NCI-H774 (cell line): ENCODE results near the gene PYGM.
"Not testable (repeated sequence)": the region's sequence is repeated elsewhere in the genome, so short reads cannot be mapped to it uniquely, and the experiment has no call there.

Experiments
- DNase-seq: peaks from one replicate; lab custom pipeline; 2025; lab: John Stamatoyannopoulos, UW

The PYGM gene

GRCh38 chr11:64716473-64717267 lies 43.1 kb downstream of the PYGM start:
- no peak for DNase-seq

- DNase-seq: no peak
These were observed 43.9 kb downstream of the PYGM start for GRCh38 chr11:64715756-64716472.

DNA sequence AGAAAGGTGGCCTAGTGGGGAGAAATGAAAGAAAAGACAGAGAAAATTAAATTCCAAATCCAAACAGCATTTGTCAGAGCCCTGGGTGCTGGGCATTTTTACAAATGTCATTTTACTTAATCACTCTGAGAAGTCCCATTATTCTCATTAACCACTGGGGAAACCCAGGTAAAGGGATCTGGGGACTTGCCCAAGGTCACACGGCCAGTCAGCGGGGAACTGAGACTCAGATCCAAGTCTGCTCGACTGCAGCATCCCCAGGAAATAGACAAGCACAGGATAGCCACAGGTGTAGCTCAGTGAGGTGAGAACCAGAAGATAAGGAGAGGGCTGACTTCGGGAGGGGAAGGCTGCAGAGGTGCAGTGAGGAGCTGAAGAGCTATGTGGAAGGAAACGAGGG lies 44.7 kb downstream of the PYGM start:
- DNase-seq: no peak

DNA sequence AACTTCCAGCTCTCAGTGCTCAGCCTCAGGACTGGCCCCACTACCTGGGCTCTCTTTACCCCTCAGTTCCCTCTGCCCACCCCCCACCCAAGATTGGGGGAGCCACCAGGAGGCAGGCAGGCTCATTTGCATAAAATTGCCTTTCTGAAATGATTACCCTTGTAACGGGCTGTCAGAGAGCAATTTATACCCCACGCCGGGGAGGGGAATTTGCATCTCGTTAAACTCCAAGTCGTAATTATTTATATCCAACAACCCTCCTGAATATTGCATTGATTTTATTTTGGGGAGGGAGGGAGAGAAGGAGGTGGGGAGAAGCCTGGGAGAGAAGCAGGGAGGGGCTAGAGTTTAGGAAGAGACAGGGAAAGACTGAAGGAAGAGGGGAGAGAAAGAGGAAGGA lies 45.1 kb downstream of the PYGM start:
- DNase-seq: no peak

DNA sequence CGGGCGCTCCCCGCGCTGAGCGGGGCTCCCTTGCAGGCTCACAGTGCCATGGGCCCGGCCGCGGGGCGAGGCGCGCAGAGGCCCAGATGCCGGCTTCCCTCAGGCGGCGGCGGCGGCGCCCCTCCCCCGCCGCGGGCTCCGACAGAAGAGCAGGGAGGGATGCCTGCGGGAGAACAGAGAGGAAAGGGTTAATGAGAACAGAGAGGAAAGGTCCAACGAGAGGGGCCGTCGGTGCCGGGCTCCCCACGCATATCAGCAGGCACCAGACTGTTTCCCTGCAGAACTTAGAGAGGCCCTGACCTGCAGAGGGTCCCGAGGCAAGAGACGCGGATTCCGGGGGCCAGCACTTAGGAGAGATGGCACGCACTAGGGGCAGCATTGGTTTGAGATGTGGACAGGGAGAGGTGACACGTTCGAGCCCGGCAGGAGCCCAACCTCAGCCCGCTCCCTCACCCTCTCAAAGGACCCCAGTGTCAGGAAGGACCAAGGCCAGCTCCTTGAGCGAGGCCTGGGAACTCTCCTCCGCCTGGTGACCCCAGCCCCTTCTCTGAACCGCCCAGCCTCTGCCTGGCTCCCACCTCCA lies 45.9 kb downstream of the PYGM start:
- no peak for DNase-seq

GRCh38 chr11:64713016-64713707 lies 46.6 kb downstream of the PYGM start:
- peak; percentile 48 for DNase-seq

DNA sequence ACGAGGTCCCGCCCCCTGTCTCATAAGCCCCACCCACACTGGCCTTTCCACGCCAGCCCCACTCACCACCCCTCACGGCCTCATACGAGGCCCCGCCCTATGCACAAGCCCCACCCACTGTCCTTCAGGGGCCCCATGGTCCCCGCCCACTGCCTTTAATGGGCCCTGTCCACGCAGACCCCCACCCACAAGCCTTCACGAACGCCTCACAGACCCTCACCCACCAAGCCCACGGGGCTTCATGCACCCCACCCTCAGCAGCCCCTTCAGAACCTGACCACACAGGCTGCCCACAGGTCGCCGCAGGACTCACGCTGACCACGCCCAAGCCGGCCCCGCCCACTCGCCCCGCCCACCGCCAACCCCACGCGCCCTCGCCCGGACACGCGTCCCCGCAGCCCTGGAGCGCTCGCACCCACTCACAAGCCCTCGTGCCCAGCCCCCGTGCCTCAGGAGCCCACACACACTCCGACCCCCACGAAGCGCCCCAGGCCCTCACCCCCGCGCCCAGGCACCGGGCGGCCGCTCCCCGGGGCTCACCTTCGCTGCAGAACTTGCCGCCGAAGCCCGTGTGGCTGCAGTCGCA lies 47.3 kb downstream of the PYGM start:
- DNase-seq: no peak

DNA sequence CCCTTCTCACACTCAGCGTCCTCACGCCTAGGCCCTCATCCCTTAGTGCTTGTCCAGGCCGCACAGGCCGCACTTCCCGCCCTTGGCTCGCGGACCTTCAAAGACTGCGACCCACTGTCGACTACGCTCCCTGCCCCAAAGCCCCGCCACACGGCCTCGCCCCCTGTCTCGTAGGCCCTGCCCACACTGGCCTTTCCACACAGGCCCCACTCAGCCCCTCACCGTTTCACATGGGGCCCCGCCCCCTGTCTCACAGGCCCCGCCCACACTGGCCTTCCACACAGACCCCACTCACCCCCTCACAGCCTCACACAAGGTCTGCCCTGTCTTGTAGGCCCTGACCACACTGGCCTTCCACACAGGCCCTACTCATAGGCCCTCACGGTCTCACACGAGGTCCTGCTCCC lies 47.8 kb downstream of the PYGM start:
- DNase-seq: no peak

- no peak for DNase-seq
These were observed 48.4 kb downstream of the PYGM start for GRCh38 chr11:64711138-64711955.

GRCh38 chr11:64710418-64711137 lies 49.2 kb downstream of the PYGM start:
- no peak for DNase-seq

DNA sequence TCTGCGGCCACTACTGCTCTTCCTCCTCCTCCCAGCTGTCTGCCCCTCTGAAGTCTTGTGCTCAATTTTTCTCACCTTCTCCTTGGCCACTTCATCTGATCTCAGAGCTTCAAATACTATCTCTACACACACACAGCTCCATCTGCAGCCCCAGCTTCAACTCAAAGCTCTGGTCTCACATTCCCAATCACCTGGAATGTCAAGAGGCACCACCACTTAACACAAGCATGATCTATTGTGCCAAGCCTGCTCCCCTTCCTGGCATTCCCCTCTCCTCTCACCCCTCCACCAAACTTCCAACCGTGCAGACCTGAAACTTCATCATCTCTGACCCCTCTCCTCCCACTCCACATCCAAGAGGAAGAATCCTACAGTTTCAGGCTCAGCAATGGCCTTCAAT lies 54.3 kb downstream of the PYGM start:
- no peak for DNase-seq

DNA sequence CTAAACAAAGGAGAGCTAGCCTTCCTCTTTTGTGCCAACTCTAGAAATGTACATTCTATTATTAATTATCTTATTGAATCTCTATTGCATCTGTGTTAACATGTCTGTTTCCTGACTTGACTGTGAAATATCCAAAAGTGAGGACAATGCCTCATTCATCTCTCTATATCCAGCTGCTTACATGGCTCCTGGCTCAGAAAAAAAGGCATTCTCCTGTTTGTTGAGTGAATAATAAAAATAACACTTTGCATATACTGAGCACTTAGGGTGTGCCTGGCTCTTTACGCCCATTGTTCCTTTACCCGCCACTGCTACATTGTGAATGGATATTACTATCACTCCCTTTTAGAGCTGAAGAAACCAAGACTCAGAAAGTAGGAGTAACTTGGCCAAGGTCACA lies 56.7 kb downstream of the PYGM start:
- no peak for DNase-seq

DNA sequence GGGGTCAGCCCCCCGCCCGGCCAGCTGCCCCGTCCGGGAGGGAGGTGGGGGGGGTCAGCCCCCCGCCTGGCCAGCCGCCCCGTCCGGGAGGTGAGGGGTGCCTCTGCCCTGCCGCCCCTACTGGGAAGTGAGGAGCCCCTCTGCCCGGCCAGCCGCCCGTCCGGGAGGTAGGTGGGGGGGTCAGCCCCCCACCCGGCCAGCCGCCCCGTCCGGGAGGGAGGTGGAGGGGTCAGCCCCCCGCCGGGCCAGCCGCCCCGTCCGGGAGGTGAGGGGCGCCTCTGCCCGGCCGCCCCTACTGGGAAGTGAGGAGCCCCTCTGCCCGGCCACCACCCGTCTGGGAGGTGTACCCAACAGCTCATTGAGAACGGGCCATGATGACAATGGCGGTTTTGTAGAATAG lies 57.8 kb downstream of the PYGM start:
- DNase-seq: not testable (repeated sequence)

GRCh38 chr11:64698427-64698826 lies 61.3 kb downstream of the PYGM start:
- DNase-seq: no peak

GRCh38 chr11:64697663-64698375 lies 62.0 kb downstream of the PYGM start:
- DNase-seq: no peak
